Activated CD8-positive, alpha-beta memory T cell treated with anti-CD3 and anti-CD28 coated beads for 36 hours (primary cell): ENCODE data around the gene AGFG1. TPM values are rescaled to one million over a fixed set of nuclear protein-coding genes. Genes with fewer than 3 reads are reported as not detected.
"Not testable (repeated sequence)": the region's sequence is repeated elsewhere in the genome, so short reads cannot be mapped to it uniquely, and the experiment has no call there.

Experiments used
- CTCF ChIA-PET: fragments of 350-600 bp; sonication (Branson Sonifier 250); formaldehyde crosslinking; loops from one replicate; lab custom pipeline; 2021; ENCODE audit warnings: antibody characterized with exemption; lab: Charles Lee
- POLR2A ChIA-PET: fragments of 350-600 bp; sonication (Branson Sonifier 250); formaldehyde crosslinking; loops from one replicate; lab custom pipeline; 2021; ENCODE audit warnings: antibody characterized with exemption; lab: Charles Lee
- total RNA-seq, 2 experiments: library from RNA; stranded (reverse); gene quantifications; one replicate each; pipeline ENCODE4 v1.2.3, GENCODE V29; 2021

The AGFG1 gene
- total RNA-seq, 2 experiments from 2014 or later, result 142 to 148 TPM

DNA sequence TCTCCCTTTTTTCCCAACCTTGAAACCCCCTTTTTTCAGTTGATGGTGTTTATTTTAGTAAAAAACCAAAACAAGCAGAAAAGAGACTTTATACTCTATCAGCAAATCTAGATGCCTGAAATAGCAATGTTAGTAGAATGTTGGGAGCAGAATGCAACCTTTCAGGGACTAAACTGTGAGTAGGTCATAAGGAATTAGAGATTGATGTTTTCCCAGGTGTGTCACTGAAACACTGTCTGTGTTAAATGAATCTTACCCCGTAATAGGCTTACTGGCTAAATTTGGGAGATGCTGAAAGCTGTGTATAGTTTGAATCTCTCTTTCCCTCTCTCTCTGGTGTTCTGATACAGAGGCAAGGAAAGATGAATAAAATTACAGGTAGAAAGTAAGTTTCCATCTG lies 43.8 kb downstream of the AGFG1 start:
- CTCF ChIA-PET, result no interaction called here
- POLR2A ChIA-PET, result no interaction called here

DNA sequence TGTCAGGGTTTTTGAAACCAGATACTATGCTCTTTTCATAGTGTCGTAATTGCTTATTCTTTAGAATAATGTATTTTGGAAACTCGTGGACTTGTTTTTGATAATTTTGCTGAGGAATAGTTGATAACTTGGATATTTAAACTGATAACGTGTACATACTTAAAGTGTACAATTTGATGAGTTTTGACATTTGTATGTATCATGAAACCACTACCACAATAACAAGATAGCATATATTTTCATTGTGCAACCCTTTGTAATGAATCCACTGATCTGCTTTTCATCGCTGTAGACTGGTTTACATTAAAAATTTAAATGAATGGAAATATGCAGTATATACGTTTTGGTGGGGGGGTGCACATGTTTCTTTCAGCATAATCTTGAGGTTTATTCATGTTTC lies 45.8 kb downstream of the AGFG1 start:
- POLR2A ChIA-PET, result no interaction called here
- CTCF ChIA-PET, result no interaction called here

DNA sequence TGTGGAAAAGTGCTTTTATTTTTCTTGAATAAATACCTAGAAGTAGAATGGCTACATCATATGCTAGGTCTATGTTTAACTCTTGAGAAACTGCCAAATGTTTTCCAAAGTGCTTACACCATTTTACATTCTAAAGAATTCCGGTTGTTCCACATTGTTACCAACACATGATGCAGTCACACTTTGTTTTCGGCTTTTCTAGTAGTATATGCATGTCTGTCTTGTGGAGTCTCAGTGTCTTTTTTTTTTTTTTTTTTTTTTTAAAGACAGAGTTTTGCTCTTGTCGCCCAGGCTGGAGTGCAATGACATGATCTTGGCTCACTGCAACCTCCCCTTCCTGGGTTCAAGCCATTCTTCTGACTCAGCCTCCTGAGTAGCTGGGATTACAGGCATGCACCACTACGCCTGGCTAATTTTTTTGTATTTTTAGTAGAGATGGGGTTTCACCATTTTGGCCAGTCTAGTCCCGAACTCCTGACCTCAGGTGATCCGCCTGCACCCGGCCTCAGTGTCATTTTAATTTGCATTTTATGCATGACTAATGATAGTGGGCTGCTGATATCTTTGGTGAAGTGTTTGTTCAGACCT lies 46.4 kb downstream of the AGFG1 start:
- CTCF ChIA-PET, POLR2A ChIA-PET: not testable (repeated sequence)

DNA sequence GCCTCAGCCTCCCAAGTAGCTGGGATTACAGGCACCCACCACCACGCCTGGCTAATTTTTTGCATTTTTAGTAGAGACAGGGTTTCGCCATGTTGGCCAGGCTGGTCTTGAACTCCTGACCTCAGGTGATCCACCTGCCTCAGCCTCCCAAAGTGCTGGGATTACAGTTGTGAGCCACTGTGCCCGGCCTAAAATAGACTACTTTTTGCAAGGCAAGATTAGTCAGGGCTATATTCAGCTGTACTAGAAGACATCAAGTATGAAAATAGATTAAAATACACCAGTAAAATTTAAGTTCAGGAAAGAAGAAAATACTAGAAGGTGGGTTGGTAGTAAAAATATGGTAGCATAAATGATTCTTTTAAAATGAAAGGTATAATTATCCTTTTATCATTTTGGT lies 49.2 kb downstream of the AGFG1 start:
- POLR2A ChIA-PET, result interaction anchor here (0.5 kb wide), 1 partner anchor 10 kb away, joined by 5 read pairs; no protein-coding TSS in a partner anchor
- CTCF ChIA-PET, result interaction anchor here (1.4 kb wide), 1 partner anchor 41 kb away, joined by 4 read pairs; no protein-coding TSS in a partner anchor

- ChIA-PET POLR2A (no interaction called here), CTCF (interaction anchor here (0.6 kb wide), 1 partner anchor 35 kb away, joined by 6 read pairs; no protein-coding TSS in a partner anchor)
Measured at GRCh38 chr2:227524665-227525064, 52.7 kb downstream of the AGFG1 start.

DNA sequence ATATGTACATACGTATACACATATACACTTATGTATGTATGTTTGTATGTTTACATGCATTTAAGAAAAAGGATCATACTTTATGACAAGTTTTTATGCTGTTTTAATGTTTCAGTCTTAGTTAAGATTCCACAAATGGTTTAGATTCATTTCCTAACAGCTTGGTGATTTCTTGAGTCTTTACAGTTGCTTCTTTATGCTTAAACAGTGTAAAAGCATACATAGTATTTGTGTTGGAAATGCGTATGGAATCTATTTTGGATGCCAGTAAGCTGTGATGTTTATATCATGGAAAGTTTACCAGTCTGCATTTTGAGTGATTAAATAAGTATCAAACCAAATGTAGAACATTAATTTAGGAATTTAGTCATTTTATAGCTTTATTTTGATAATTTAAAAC lies 55.4 kb downstream of the AGFG1 start:
- ChIA-PET POLR2A (no interaction called here), CTCF (no interaction called here)

DNA sequence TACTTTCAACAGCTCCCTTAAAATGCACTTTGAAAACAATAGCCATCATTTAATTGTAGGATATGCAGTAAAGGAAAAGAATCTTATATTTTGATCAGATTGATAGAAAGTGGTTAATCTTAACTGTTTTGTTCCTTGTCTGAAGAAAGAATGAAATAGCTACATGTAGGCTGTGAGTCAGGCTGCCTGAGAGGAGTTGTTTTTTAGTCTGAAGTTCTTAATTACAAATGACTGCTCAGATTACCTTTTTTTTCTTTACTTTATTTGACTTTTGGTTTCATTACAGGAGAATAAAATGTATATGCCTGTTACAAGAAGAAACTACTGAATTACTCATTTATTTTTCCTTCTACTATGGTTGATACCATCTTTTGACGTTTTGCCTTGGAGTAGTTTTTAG lies 56.8 kb downstream of the AGFG1 start:
- CTCF ChIA-PET, result interaction anchor here (1.2 kb wide), 1 partner anchor 63 kb away, joined by 6 read pairs; no protein-coding TSS in a partner anchor
- POLR2A ChIA-PET, result no interaction called here

GRCh38 chr2:227529871-227530270 lies 57.9 kb downstream of the AGFG1 start:
- CTCF ChIA-PET, result interaction anchor here (1.2 kb wide), 1 partner anchor 64 kb away, joined by 6 read pairs; no protein-coding TSS in a partner anchor
- POLR2A ChIA-PET, result no interaction called here

DNA sequence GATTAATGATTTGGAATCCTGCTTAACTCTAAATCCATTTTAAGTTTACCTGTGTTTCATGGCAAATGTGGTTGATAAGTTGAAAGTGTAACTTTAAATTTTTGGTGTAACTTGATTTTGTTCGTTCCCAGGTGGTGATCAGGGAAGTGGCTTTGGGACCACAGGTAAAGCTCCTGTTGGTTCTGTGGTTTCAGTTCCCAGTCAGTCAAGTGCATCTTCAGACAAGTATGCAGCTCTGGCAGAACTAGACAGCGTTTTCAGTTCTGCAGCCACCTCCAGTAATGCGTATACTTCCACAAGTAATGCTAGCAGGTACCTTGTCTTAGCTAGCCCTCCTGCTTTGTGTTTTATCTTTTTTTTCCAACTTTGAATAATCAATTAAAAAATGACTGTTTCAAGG lies 62.8 kb downstream of the AGFG1 start:
- ChIA-PET POLR2A (no interaction called here), CTCF (no interaction called here)

- ChIA-PET POLR2A (no interaction called here), CTCF (no interaction called here)
Measured at GRCh38 chr2:227536445-227536844, 64.5 kb downstream of the AGFG1 start.

GRCh38 chr2:227539465-227539956 lies 67.6 kb downstream of the AGFG1 start:
- ChIA-PET CTCF (no interaction called here), POLR2A (interaction anchor here (0.7 kb wide), 1 partner anchor 68 kb away, joined by 3 read pairs; no protein-coding TSS in a partner anchor)

GRCh38 chr2:227540352-227540751 lies 68.4 kb downstream of the AGFG1 start:
- CTCF ChIA-PET, result not testable (repeated sequence)

GRCh38 chr2:227545990-227546389 lies 74.0 kb downstream of the AGFG1 start:
- ChIA-PET CTCF (no interaction called here), POLR2A (no interaction called here)

More at GRCh38 chr2:227540352-227540751, 68.4 kb downstream of the AGFG1 start:
- POLR2A ChIA-PET, result interaction anchor here (0.7 kb wide), 1 partner anchor 69 kb away, joined by 3 read pairs; no protein-coding TSS in a partner anchor

DNA sequence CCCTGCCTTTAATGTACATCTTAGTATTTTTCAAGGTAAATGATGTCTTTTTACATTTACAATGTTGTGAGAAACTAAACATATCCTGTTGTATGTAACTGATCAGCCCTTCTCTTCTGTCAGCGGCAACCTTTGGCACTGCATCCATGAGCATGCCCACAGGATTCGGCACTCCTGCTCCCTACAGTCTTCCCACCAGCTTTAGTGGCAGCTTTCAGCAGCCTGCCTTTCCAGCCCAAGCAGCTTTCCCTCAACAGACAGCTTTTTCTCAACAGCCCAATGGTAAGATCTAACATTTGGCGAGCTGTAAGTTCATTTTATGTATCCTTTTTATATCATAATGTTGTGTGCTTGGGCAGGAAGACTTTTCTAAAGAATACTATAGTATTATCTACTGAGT lies 79.9 kb downstream of the AGFG1 start:
- ChIA-PET POLR2A (interaction anchor here (0.6 kb wide), 1 partner anchor 141 kb away, joined by 3 read pairs; no protein-coding TSS in a partner anchor), CTCF (interaction anchor here (0.6 kb wide), 1 partner anchor 8 kb away, joined by 3 read pairs; no protein-coding TSS in a partner anchor)

GRCh38 chr2:227562581-227562980 lies 90.6 kb downstream of the AGFG1 start:
- ChIA-PET POLR2A (no interaction called here), CTCF (interaction anchor here (0.7 kb wide), 1 partner anchor 191 kb away, joined by 3 read pairs; no protein-coding TSS in a partner anchor)

- POLR2A ChIA-PET, result no interaction called here
Measured at GRCh38 chr2:227565080-227565479, 93.1 kb downstream of the AGFG1 start.

GRCh38 chr2:227566012-227566411 lies 94.1 kb downstream of the AGFG1 start:
- ChIA-PET POLR2A (no interaction called here), CTCF (no interaction called here)

More at GRCh38 chr2:227565080-227565479, 93.1 kb downstream of the AGFG1 start:
- CTCF ChIA-PET, result no interaction called here

GRCh38 chr2:227568852-227569169 lies 96.9 kb downstream of the AGFG1 start:
- POLR2A ChIA-PET, result no interaction called here
- CTCF ChIA-PET, result no interaction called here

DNA sequence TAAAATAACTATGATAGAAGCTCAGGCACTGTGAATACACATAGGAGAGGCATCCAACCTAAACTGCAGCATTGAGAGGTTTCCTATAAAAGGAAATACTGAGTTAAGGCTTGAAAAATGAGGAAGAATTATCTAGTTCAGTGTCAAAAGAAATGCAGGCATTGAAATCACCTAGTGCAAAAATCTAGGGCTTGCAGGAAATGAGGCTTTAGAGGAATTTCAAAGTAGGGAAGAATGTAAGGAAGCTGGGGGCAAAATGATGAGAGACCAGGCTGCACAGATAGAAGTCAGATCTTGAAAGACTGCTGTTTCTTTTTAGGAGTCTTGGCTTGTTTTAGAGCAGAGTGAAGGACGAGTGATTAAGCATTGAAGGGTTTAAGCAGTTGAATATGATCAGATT lies 98.7 kb downstream of the AGFG1 start:
- CTCF ChIA-PET, result no interaction called here
- POLR2A ChIA-PET, result no interaction called here

DNA sequence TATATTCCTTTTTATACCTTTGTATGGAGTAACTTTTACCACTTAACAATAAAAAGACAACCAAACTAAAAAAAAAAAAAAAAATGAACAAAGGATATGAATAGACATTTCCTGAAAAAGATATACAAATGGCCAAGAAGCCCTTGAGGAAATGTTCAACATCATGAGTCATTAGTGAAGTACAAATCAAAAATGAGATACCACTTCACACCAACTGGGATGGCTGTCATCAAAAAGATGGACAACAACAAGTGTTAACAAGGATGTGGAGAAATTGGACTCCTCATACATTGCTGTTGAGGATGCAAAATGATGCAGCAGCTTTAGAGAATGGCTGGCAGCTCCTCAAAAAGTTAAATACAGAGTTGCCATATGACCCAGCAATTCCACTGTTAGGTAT lies 104.2 kb downstream of the AGFG1 start:
- POLR2A ChIA-PET, result no interaction called here
- CTCF ChIA-PET, result no interaction called here

- ChIA-PET POLR2A (no interaction called here), CTCF (no interaction called here)
Measured at GRCh38 chr2:227576812-227577211, 104.9 kb downstream of the AGFG1 start.
